Right forelimb (tissue), 1 donor: Measurements from ENCODE around the gene CCDC82.

Experiments used
- DNase-seq: peaks from one replicate; pipeline ENCODE4 v3.0.0-alpha.2; 2018

The CCDC82 gene

DNA sequence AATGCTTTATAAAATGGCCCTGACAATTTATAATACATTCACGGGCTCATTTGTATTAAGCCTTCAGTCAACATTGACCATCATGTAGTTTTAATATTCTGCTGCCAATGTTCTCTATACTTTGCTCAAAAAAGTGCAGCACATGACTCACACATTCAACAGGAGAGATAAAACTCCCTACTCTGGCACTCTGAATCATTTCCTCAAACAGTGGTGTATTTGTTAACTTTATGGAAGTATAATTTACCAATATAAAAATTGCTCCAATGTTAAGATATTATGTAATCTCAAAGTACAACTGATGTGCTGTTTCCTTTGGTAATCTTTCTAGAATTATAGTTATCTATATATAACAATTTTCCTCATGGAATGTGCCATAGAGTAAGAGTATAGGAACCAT, 86.6 kb downstream of the CCDC82 start:
- DNase-seq: no peak
